NK-92 (cell line): Measurements from ENCODE around the gene NUMB.

Experiments
- DNase-seq: peaks from one replicate; lab custom pipeline; 2025; ENCODE audit not compliant: unreplicated experiment; lab: John Stamatoyannopoulos, UW

Gene NUMB

DNA sequence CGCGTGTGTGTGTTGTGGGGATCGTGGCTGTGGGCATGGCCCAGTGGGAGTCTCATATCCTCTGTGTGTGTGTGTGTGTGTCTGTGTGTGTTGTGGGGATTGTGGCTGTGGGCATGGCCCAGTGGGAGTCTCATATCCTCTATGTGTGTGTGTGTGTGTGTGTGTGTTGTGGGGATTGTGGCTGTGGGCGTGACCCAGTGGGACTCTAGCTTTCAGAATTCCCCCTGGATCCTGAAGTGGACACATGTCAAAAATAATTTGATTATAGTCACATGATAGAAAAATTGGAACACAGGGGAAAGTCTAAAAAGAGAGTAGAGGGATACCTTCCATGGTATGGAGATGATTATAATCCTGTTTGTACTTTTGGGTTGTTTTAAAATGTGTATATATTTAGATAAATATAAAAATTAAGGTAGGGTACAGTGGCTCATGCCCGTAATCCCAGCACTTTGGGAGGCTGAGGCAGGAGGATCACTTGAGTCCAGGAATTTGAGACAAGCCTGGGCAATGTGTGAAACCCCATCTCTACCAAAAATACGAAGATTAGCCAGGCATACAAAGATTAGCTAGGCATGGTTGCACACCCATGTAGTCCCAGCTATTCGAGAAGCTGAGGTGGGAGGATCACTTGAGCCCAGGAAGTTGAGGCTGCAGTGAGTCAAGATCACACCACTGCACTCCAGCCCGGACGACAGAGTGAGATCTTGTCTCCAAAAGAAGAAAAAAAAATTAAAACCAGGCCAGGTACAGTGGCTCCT, 210.1 kb downstream of the NUMB start:
- DNase-seq, result no peak

DNA sequence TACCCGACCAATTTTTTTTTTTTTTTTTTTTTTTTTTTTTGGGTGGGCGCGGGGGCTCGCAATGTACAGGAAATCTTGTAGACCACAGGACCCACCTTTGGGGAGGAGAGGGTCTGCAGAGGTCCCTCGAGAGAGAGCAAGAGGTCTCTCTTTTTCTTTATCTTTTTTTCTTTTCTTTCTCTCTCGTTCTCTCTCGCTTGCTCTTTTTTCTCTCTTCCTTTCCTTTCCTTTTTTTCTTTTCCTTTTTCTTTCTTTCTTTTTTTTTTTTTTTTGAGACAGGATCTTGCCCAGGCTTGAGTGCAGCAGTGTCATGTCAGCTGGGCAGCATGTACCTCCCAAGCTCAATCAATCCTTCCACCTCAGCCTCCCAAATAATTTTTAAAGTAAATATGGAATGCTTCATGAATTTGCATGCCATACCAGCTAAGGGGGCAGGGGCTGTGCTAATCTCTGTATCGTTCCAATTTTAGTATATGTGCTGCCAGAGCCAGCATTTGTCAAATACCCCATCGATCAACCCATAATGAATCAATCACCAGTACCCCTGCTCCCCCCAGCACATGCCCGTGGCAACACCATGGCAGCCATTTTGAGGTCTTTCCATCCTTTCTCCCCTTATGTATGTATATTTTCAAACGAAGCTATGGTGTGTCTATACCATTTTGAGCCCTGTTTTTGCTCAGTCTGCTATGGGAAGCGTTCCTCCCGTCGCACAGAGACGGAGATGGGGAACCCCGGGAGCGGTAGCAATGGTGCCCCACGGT, 211.8 kb downstream of the NUMB start:
- DNase-seq, result no peak

DNA sequence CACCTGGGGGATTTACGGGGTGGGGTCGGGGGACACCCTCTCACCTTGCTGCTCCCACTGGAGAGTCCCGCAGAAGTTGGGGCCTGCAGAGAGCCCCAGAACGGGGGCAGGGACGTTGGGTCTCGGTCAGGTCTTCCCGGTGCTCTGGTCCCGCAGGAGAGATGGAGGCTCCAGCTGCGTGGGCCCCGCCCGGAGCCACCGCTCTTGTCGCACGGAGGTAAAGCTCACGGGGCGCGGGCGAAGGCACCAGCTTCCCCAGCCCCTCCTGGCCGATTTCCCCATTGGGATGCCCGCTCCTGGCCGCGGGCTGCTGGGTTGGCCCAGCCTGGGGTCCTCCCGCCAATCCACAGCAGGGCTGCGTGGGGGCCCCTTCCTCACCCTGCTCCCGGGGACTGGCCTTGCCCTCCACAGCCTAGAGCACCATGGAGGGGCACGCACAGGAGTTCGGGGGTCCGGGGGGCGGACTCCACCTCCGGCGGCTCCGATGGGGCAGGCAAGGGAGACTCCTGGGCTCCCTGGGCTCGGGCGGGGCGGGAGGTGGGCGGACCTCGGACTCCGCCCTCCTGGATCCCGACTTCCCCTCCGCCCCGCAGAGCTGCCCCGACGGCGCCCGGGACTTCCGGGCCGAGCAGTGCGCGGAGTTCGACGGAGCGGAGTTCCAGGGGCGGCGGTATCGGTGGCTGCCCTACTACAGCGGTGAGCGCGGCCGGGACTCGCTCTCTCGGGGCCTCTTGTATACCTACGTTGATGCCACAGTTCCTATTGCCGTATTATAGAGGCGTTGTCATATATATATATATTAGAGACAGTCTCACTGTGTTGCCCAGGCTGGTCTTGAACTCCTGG, 212.6 kb downstream of the NUMB start:
- no peak for DNase-seq

DNA sequence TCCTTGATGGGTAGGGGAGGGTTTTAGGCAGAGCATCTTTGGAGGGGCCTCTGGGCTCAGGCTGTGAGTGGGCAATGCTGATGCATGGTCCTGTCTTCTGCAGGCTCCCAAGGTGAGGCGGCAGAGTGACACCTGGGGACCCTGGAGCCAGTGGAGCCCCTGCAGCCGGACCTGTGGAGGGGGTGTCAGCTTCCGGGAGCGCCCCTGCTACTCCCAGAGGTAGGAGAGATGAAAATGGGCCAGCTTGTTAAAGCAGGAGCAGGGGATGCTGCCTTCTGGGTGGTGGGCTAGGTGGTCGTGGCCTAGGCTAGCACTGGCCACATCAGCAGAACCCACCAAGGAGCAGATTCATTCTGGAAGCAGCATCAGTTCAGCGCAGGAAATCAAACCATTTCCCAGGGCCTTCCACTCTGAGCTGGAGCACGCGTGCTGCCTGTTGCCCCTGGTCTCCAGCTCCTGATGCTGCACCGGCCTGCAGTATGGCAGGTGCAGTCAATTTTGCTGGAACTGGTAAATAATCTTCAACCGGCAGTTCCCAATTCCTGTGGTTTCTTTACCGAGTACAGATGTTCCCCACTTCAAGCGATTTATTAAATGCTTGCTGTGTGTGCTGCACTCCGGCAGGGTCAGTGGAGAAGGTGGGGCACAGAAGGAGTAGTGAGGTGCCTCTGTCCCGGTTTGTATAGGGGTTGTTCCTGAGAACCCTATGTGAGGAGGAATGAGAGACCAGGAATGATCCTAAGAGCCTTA, 213.6 kb downstream of the NUMB start:
- no peak for DNase-seq

DNA sequence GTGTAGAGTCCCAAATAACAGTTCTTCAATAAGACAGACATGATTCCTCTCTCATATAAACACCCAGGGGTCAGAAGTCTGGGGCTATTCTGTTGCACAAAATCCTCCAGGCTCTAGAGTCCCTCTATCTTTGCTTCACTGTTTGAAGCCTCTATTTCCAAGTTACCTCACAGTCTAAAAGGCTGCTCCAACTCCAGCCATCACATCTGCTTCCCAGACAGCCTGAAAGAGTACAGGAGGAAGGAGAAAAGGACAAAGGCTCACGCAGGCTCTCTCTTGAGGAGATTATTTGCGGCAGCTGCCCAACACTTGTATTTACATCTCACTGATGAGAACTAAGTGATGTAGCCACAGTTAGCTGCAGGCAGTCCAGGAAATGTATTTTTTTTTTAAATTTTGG, 214.6 kb downstream of the NUMB start:
- DNase-seq, result no peak

DNA sequence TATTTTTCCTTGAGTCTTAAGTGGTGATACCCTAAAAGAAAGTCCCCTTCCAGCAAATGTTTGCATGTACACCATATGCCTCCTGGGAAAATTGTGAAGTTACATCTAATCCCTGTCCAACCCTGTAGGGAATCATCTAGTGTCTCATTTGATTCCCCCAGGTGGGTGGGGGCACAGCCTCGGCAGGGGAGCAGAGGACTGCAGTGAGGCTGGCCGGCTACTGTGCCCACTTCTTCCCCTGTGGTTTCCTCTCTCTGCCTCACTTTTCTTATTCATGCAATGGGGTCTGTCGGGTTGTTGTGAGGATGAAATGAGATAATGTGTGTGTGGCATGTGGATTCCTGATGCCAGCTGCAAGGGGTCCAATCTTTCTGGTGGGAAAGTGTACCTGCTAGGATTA, 215.0 kb downstream of the NUMB start:
- DNase-seq, result no peak

DNA sequence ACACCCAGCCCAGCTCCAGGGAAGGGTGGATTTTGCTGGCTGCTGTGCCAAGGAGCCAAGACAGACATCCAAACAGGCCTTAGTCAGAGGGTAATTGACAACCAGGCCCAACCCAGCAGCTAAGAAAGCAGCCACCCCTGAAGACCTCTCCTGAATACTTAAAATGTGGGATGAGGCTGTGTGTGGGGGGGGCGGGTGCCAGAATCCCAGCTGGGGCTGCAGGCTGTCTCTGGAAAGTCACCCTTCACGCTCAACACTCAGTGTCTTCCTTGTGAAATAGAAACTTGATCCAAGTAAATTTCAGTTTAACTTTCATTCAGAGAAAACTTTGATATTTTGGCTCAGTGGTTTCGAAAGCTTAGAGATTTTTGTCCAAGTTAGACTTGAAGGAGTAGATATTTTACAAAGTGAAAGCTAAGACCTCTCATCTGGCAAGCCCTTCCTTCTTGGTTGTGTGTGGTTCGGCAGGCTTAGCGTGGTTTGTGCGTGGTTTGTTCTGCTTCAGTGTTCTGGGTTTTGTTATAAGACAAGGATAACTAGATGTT, 215.9 kb downstream of the NUMB start:
- DNase-seq, result no peak

DNA sequence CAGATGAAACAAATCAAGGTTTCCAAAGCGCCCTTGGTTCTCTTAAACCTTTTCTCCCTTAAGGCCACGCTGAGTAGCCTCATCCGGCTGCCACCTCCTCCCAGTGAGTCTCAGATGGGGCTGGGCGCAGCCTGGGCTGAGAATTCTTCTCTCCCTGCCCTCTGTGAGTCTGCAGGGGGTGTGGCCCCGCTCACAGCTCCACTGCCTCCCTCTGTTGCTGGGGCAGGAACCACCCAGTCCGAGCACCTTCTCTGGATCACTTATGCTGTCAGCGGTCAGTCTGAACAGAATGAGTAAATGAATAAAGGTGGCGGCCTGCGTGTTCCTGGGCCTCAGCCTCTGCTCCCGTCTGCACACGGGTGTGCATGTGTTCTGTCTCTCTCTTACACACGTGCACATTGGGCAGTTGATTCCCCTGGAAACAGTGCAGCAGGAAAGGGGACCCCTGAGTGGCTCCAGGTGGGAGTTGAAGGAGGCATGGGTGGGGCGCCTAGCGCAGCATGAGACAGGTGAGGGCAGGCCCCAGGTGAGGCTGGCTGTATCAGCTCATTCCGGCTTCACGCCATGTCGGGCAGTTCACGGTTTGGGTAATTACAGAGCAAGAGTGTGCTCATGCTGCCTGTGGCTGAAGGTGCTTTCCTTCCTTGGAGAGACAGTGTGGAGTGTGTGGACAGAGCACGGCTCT, 216.7 kb downstream of the NUMB start:
- DNase-seq, result no peak

DNA sequence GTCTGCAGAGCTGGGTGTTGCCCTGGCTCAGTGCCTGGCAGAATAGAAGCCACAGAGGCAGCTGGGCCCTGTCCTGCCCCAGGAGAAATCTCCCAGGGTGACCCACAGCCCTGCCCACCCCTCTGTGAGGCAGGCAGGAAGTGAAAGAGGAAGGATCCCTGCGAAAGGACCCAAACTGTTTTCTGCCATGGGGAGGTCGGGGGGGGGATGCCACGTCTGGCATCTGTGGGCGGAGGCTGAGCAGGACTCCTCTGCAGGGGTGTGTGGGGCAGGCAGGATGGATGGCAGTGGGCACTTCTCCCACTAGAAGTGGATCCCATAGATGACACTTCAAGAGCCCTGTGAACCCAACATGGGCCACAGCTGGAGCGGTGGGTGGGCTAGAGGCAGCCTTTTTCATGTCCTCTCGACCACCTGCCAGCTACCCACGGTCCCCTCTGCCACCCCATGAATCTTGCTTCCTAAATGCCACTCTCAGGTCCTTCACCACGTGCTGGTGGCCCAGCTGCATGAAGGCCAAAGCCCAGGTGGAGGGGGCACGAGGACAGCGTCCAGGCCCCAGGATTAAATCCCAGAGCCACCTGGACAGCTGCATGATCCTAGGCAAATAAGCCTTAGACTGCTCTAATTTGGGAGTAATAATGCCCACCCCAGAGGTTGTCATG, 217.4 kb downstream of the NUMB start:
- DNase-seq, result no peak

DNA sequence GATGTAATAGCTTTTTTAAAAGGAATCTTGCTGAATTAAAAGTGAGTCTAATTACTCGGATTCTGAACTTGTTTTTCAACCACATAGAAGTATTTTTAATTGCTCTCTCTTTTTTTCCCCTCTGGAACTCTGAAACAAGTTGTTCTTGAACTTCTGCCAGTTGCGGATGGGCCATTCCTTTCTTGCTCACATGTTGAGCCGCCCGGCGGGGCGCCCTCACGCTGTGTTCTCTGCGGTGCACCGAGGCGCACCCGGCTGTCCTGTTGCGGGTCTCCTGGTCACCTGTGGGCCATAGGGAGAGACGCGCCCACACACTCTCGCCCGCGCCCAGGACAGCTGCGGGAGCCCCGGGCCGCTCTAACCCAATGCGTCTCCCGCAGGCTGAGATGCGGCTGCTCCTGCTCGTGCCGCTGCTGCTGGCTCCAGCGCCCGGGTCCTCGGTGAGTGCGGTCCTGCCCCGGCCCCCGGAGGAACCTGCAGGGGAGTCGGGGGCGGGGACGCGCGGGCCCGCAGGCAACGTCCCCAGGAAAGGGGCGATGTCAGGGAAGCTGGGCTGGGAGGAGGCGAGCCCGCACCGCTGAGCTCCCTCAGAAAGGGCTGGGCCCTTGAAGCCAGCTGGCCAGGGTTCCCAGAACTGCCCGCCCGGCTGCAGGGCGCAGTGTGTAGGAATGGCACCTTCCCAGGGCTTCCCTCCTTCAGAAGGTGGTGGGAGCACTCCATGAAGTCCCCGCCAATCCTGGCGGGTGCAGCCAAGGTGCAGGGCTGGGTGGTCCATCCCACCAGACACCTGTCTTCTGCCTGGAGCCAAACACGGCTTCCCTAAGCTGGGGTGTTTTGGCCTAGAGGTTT, 218.7 kb downstream of the NUMB start:
- DNase-seq, result no peak

DNA sequence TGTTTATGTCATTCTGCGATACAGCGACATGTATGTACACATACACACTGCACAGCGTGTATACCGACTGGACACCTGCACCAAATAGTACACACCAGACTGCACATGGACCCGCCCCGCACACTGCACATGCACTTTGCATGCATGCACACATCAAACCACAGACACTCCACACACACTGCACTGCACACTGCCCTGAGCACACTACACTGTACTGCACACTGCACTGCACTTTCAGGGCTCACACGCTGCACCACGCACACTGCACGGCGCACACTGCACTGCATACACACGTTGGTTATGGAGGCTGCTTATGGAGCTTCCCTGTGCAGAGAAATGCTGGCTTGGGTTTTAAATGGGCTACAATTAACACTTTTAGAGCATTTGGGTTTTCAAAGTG, 219.4 kb downstream of the NUMB start:
- DNase-seq, result no peak

DNA sequence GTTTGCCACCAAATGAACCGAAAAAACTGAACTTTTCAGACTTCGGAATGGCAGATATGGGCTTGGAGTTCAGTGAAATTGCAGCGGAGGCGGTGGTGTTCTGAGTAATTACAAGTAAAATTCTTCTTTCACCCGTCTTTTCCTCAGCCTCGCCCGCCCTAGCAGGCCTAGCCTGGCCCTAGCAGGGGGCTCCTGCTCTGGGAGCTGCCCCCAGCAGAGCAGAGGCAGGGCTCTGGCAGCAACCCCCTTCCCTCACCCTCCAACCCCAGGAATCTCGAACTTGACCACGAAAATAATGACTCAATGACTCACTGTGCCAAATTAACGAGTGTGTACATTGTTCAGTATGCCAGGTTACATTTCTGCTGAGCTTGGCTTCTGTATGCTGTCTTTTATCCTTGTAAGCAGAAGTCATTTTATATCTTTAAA, 219.9 kb downstream of the NUMB start:
- DNase-seq, result no peak

DNA sequence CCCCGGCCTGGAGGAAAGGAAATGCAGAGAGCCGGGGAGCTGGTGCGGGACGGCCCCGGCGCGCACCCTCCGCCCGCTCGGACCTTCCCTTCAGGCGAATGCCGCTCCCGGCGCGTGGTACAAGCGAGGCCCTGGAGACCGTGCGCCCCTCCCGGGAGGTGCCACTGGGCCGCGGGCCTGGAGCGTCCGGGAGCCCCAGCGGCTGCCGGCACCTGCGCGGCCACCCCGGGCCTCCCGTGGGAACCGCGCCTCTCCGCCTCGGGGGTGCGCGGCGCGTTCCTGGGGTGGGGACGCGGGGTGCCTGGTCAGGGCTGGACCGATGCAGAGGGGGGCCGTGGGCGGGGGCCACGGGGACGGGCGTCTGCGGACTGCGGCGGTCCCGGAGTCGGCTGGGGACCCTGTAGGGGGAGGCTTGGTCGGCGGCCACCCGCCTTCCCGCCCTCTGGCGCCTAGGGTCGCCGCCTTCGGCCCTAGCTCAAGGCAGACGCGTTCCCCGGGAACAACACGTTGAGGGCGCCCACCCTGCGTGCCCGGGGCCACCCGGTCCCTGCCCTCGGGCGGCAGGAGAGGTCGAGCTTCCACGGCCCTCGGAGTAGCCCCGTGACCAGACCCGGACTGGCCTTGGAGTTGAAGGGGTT, 220.4 kb downstream of the NUMB start:
- DNase-seq, result no peak

DNA sequence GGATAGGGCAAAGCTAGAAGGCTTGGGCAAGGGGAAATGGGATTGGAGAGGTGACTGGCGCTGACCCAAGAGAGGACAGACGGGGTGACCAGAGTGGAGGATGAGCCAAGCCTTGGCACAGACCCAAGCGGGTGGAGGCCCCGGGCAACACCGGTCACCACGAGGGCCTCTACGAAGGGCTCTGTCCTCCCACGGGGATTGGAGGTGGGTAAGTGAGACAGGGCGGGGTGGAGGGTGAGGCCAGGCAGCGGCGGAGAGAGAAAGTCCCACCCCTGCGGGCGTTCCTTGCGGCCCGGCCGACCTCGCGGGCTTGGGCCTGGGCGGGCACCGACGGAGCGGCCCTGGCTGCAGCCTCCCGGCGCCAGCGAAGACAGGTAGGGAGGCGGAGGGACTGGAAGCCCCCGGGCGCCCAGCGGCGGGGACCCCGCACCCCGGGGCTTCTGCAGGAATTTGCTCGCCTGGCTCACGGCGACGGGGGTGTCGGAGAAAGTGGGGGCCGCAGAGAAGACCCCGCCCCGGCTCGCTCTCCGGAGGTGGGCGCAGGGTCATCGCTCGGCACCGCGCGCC, 221.0 kb downstream of the NUMB start, which contains the start of gene PAPLN:
Gene PAPLN (plus strand): TSS at position 288 of the 567 bp plus-strand sequence. CDS start 2,273 bp downstream, outside the sequence.
- DNase-seq, result no peak

DNA sequence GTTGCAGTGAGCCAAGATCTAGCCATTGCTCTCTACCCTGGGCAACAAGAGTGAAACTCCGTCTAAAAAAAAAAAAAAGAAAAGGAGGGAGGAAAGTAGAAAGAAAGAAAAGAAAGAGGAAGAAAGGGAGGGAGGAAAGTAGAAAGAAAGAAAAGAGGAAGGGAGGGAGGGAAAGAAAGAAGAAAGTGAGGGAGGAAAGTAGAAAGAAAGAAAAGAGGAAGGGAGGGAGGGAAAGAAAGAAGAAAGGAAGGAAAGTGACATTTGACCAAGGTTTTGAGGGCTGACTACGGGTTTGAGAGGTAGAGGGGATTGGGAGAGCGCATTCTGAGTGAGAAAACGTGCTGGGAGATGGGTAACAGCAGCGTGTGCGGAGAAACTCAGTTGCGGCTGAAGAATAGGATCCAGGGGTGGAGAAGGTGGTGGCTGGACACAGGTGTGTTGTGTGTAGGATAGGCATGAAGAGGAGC, 221.6 kb downstream of the NUMB start:
- no peak for DNase-seq

DNA sequence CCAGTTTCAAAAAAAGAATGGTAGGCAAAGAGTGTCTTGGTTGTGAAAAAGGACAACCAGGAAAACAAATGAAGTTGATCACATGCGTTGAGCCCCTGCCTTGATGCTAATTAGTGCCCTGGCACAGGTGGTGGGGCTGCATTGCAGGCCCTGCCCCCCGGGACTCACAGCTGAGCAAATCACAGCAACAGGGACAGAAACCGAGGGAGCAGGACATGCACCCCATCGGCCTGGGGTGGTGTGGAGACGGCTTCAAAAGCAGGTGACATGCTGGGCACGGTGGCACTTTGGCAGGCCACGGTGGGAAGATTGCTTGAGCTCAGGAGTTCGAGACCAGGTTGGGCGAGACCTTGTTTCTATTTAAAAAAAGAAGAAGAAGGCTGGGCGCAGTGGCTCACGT, 222.2 kb downstream of the NUMB start:
- DNase-seq, result no peak

DNA sequence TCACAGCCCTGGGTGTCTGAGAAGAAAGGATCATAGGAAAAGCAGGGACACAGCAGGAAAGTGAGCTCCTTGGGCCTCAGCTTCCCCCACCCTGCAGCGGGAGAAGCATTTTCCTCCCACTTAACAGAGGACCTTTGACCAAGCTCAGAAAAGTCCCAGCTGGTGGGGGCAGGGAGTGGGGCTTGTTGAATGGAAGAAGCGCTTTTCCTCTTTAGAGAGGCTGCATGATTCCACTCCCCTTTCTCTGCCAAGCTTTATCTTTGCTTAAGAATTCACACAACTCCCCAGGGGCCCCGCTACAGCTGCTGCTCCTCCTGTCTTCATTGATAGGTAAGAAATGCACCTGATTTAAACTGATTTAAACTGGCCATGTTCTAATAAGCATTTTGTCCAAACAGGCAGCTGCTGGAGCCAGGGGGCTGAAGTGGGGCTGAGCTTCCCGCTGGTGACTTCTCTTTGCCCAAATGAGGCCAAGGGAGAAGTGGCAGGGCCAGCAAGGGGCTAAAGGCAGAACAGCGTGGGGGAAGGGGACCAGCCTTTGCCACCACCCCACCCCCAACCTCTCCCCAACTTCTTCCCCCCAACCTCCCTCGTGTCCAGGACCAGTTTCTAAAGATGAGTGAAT, 222.7 kb downstream of the NUMB start:
- no peak for DNase-seq
